GM23248 (cell line): ENCODE data around the gene OPRM1. TPM values are rescaled to one million over a fixed set of nuclear protein-coding genes. Genes with fewer than 3 reads are reported as not detected.

Experiments used
- DNase-seq: peaks from one replicate; pipeline ENCODE4 v3.0.0-alpha.2; 2015
- H2AFZ ChIP-seq: fragments of 200-600 bp; sonication (generic); 2 replicates; pipeline ENCODE4 v1.6.1; 2016; ENCODE audit warnings: antibody characterized with exemption
- H3F3A ChIP-seq: fragments of 200-600 bp; sonication (generic); 2 replicates; pipeline ENCODE4 v1.6.1; 2016; ENCODE audit warnings: mild to moderate bottlenecking, antibody characterized with exemption, mixed run types; ENCODE audit not compliant: insufficient read depth
- H3K27ac ChIP-seq: fragments of 200-600 bp; sonication (generic); 2 replicates; pipeline ENCODE4 v1.5.1; 2016; ENCODE audit warnings: mild to moderate bottlenecking
- H3K27me3 ChIP-seq: fragments of 200-600 bp; sonication (generic); replicated peaks from 2 replicates; pipeline ENCODE4 v1.6.1; 2016; ENCODE audit warnings: mild to moderate bottlenecking; ENCODE audit not compliant: insufficient read depth
- H3K36me3 ChIP-seq: fragments of 200-600 bp; sonication (generic); 2 replicates; pipeline ENCODE4 v1.6.1; 2016; ENCODE audit warnings: low read depth, mild to moderate bottlenecking
- H3K4me1 ChIP-seq: fragments of 200-600 bp; sonication (generic); 2 replicates; pipeline ENCODE4 v1.6.1; 2016; ENCODE audit warnings: mild to moderate bottlenecking; ENCODE audit not compliant: insufficient read depth
- H3K4me2 ChIP-seq: fragments of 200-600 bp; sonication (generic); one replicate; pipeline ENCODE4 v1.6.1; 2016; ENCODE audit warnings: mild to moderate bottlenecking; ENCODE audit not compliant: unreplicated experiment
- H3K4me3 ChIP-seq: fragments of 200-600 bp; sonication (generic); 2 replicates; pipeline ENCODE4 v1.5.1; 2016; ENCODE audit warnings: mild to moderate bottlenecking
- H3K79me2 ChIP-seq: fragments of 200-600 bp; sonication (generic); 2 replicates; pipeline ENCODE4 v1.6.1; 2016; ENCODE audit warnings: mild to moderate bottlenecking; ENCODE audit not compliant: insufficient read depth
- H3K9ac ChIP-seq: fragments of 200-600 bp; sonication (generic); 2 replicates; pipeline ENCODE4 v1.6.1; 2016; ENCODE audit warnings: mild to moderate bottlenecking
- H3K9me2 ChIP-seq: fragments of 200-600 bp; sonication (generic); 2 replicates; pipeline ENCODE4 v1.6.1; 2016; ENCODE audit warnings: mixed run types, mild to moderate bottlenecking, moderate library complexity; ENCODE audit not compliant: insufficient read depth
- H3K9me3 ChIP-seq: fragments of 200-600 bp; sonication (generic); one replicate; pipeline ENCODE4 v1.6.1; 2017; ENCODE audit warnings: low read depth
- H4K20me1 ChIP-seq: fragments of 200-600 bp; sonication (generic); 2 replicates; pipeline ENCODE4 v1.6.0; 2016; ENCODE audit not compliant: insufficient read depth
- EZH2 ChIP-seq: fragments of 200-600 bp; sonication (generic); IDR thresholded peaks from 2 replicates; pipeline ENCODE4 v1.6.1; 2018; ENCODE audit warnings: antibody characterized with exemption, mild to moderate bottlenecking; ENCODE audit not compliant: insufficient read depth, poor library complexity, severe bottlenecking
- EZH2phosphoT487 ChIP-seq: fragments of 200-600 bp; sonication (generic); IDR thresholded peaks from 2 replicates; pipeline ENCODE4 v1.6.1; 2018; ENCODE audit warnings: antibody characterized with exemption, moderate library complexity, mild to moderate bottlenecking, low read depth; ENCODE audit not compliant: insufficient read depth
- WGBS, 2 experiments: methylation state at CpG; one replicate each; pipeline ENCODE4 v1.1.6; 2015 to 2017; ENCODE audit warnings: low lambda C conversion rate in 2 of 2, low coverage in 1 of 2; ENCODE audit errors: missing lambda C conversion rate in 2 of 2; 5-methylcytosine and 5-hydroxymethylcytosine counted together
- in situ Hi-C: fragments of 300-500 bp; cut with MboI; formaldehyde crosslinking; loops from 2 replicates; pipeline ENCODE4 v1.15.0; 2020
- polyA plus RNA-seq: library from polyadenylated mRNA; unstranded; fragments of >200 nt; fragmentation: Nextera tagmentation; extraction: Ambion mirVana; gene quantifications from 2 replicates; pipeline ENCODE4 v1.2.1, GENCODE V29; 2016
- total RNA-seq: library from RNA; depleted of rRNA; stranded (reverse); fragments of >200 nt; shearing (Covaris generic); gene quantifications from 2 replicates; pipeline ENCODE4 v1.2.3, GENCODE V29; 2014

Gene OPRM1
- total and polyA plus RNA-seq, 2 experiments from 2014 or later: not detected

DNA sequence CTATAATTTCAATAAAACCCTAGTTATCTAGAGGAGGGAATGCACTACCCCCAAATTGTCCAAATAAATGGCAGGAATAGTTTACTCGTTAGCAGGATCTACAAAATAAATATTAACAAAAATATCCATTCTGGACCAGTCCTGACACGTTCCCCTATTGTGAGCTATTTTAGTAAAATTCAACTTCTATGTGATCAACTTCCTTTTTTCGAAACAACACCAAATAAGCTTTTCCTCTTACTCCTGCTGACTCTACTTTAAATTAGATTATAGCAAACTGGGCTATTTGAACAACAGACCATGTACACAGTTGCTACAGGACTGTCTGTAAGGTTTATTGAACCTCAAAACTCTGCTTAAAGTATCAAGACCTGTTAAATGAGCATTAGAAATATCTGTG lies 163.3 kb downstream of the OPRM1 start:
- Histone ChIP-seq H3K9me3 (no peaks in the 10 kb centered on the region), H3F3A (no peaks in the 10 kb centered on the region), H3K4me2 (no peak overlapping the region), H3K79me2 (no peaks in the 10 kb centered on the region), H3K27ac (no peak overlapping the region), H3K9ac (no peak overlapping the region), H2AFZ (no peak overlapping the region), H3K27me3 (no peaks in the 10 kb centered on the region; the same call in 1 of the 2 replicates), H3K4me3 (no peak overlapping the region), H3K4me1 (no peaks in the 10 kb centered on the region), H3K36me3 (no peaks in the 10 kb centered on the region), H3K9me2 (no peaks in the 10 kb centered on the region), H4K20me1 (no peaks in the 10 kb centered on the region)
- 33 to 37% methylated on average over 3 of the region's 3 CpGs for WGBS, 2 experiments
- TF ChIP-seq EZH2phosphoT487 (no peak), EZH2 (no peak)
- no peak for DNase-seq
- in situ Hi-C loops: no loop called here

DNA sequence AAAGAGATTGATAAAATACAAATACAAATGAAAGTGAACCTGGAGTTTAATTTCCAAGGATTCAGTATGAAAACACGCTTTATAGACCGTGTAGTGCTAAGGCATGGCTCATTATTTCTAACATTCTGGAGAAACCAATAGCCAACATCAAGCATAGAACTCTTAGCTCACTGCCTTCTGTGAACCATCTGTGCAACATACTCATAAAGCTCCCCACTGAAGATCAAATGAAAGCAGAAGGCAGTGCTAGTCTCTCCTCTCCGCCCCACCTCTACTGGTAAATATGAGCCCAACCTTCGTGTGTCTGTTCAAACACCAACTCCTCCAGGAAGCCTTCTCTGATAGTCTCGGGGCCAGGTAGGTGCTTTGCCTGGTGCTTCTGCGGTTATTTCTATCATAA lies 163.9 kb downstream of the OPRM1 start:
- Histone ChIP-seq H3K4me1 (no peaks in the 10 kb centered on the region), H3K27ac (no peak overlapping the region), H3K27me3 (no peaks in the 10 kb centered on the region; the same call in 1 of the 2 replicates), H2AFZ (no peak overlapping the region), H3K4me2 (no peak overlapping the region), H3K9ac (no peak overlapping the region), H3F3A (no peaks in the 10 kb centered on the region), H3K36me3 (no peaks in the 10 kb centered on the region), H3K9me3 (no peaks in the 10 kb centered on the region), H3K4me3 (no peak overlapping the region), H3K79me2 (no peaks in the 10 kb centered on the region), H3K9me2 (no peaks in the 10 kb centered on the region), H4K20me1 (no peaks in the 10 kb centered on the region)
- in situ Hi-C loops: no loop called here
- DNase-seq: no peak
- no peak for TF ChIP-seq EZH2
- no peak for TF ChIP-seq EZH2phosphoT487
- WGBS, 2 experiments: 10 to 18% methylated on average over 6 of the region's 6 CpGs

DNA sequence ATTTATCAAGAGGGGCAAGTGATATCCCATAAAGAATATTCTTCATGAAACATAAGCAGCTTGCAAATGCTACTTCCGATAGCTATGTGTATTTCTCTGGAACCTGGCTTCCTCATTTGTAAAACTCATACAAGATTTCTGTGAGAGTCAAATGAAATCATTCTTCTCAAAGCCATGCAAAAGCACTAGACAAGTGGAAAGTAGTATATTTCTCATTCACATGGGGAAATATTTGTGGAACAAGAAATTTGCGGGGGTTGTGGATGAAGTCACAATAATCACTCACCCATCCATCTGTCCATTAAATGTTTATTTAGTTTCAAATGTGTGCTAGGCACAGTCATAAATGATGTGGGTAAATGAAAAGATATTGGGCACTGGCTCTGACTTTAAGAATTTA lies 167.1 kb downstream of the OPRM1 start:
- no peaks in the 10 kb centered on the region for H4K20me1 ChIP-seq
- H3K36me3 ChIP-seq: no peaks in the 10 kb centered on the region
- H3K79me2 ChIP-seq: no peaks in the 10 kb centered on the region
- no peak for DNase-seq
- H3K27ac ChIP-seq: no peak overlapping the region
- in situ Hi-C loops: no loop called here
- no peak overlapping the region for H2AFZ ChIP-seq
- H3K4me2 ChIP-seq: no peak overlapping the region
- H3K4me1 ChIP-seq: no peaks in the 10 kb centered on the region
- H3K27me3 ChIP-seq: no peaks in the 10 kb centered on the region
- no peaks in the 10 kb centered on the region for H3K9me3 ChIP-seq
- H3K9me2 ChIP-seq: no peaks in the 10 kb centered on the region
- TF ChIP-seq EZH2phosphoT487: no peak
- no peak overlapping the region for H3K9ac ChIP-seq
- H3K4me3 ChIP-seq: no peak overlapping the region
- H3F3A ChIP-seq: no peaks in the 10 kb centered on the region
- 54 to 58% methylated on average over 2 of the region's 2 CpGs for WGBS, 2 experiments

DNA sequence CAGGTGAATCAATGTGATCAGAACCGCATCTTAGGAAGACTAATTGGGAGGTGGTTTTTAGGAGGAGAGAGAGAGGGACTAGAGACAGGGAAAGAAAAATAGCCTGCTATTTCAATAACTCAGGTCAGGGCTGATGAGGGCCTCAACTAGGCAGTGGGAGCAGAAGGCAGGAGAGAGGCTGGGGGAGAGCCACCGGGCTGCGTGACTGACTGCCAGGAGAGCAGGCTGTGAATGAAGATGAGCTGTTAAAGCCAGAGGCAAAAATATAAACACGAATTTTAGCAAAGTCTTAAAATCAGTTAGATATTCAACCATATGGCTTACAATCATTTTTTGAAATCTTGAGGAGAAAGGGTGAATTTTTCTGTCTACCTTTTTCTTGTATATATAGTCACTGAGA lies 168.0 kb downstream of the OPRM1 start:
- no peak overlapping the region for H2AFZ ChIP-seq
- no peak overlapping the region for H3K4me3 ChIP-seq
- 42 to 47% methylated on average over 4 of the region's 4 CpGs for WGBS, 2 experiments
- no peaks in the 10 kb centered on the region for H3K79me2 ChIP-seq
- H3K9me2 ChIP-seq: no peaks in the 10 kb centered on the region
- no peaks in the 10 kb centered on the region for H3K27me3 ChIP-seq
- no peaks in the 10 kb centered on the region for H3K36me3 ChIP-seq
- H3K4me1 ChIP-seq: no peaks in the 10 kb centered on the region
- H3K27ac ChIP-seq: no peak overlapping the region
- DNase-seq: no peak
- H4K20me1 ChIP-seq: no peaks in the 10 kb centered on the region
- no peak overlapping the region for H3K4me2 ChIP-seq
- TF ChIP-seq EZH2: no peak
- no peak overlapping the region for H3K9ac ChIP-seq
- no peaks in the 10 kb centered on the region for H3F3A ChIP-seq
- in situ Hi-C loops: no loop called here
- H3K9me3 ChIP-seq: no peaks in the 10 kb centered on the region

DNA sequence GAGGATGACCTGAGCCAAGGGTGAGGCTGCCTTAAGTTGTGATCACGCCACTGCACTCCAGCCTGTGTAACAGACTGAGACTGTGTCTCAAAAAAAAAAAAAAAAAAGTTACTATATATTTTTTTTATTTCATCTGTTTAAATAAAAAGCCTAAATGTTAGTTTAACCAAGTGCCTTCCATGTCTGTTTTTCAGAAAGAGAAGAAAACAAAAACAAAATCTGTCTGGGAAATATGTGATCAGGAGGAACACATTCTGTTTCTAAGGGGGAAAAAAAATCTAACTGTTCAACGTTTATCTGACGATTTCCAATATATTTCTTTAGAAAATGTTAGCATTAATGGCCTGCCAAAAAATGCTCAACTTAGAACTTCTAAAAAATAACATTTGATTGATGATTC lies 170.5 kb downstream of the OPRM1 start:
- no peaks in the 10 kb centered on the region for H3F3A ChIP-seq
- H3K79me2 ChIP-seq: no peaks in the 10 kb centered on the region
- H2AFZ ChIP-seq: no peak overlapping the region
- H3K27me3 ChIP-seq: no peaks in the 10 kb centered on the region
- no peak overlapping the region for H3K27ac ChIP-seq
- no peak overlapping the region for H3K9ac ChIP-seq
- no peak overlapping the region for H3K4me2 ChIP-seq
- H3K36me3 ChIP-seq: no peaks in the 10 kb centered on the region
- in situ Hi-C loops: no loop called here
- no peaks in the 10 kb centered on the region for H4K20me1 ChIP-seq
- no peaks in the 10 kb centered on the region for H3K4me1 ChIP-seq
- H3K9me3 ChIP-seq: no peaks in the 10 kb centered on the region
- no peak for DNase-seq
- 21 to 33% methylated on average over 3 of the region's 3 CpGs for WGBS, 2 experiments
- H3K9me2 ChIP-seq: no peaks in the 10 kb centered on the region
- H3K4me3 ChIP-seq: no peak overlapping the region
- TF ChIP-seq EZH2 (no peak), EZH2phosphoT487 (no peak)
